ENCODE measurements around the gene TLE1. TPM values are rescaled to one million over a fixed set of nuclear protein-coding genes. Genes with fewer than 3 reads are reported as not detected.

TLE1 gene
- total and polyA plus RNA-seq, 2 experiments from 2014 or later, result 100 to 117 TPM

DNA sequence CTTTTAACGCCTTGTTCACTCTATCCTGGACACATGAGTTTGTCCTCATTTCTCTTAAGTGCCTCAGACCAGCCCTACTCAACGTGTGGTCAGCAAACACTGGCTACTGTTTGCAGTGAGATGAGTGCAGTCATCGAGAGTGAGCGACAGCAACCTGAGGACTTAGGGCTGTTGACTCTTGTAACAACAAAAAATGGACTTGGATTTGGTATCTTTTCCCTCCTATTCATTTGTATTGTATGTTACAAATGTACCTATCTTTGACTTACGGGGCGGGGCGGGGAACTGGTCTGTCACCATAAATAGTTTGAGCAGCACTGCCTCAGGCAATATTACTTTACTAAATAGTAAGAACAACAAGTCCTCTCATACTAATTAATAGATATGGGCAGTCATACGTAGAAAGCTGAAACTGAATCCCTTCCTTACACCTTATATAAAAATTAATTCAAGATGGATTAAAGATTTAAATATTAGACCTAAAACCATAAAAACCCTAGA is 84.1 kb downstream of the TLE1 start:
- 74% methylated on average over 8 of the region's 8 CpGs for WGBS (ENCODE audit: low lambda C conversion rate, missing lambda C conversion rate)
- no peak overlapping the region for H2AFZ ChIP-seq
- peaks cover 46% of the 10 kb centered on the region for H3K79me2 ChIP-seq
- H3K4me3 ChIP-seq, result no peak overlapping the region
- no peak for DNase-seq (ENCODE audit: low spot score)
- no peaks in the 10 kb centered on the region for H3K9me2 ChIP-seq (replicated peaks; ENCODE audit: insufficient read depth)
- TF ChIP-seq EZH2phosphoT487 (IDR thresholded peaks at IDR 0.05; ENCODE audit: low read depth, severe bottlenecking, unreplicated experiment), result no peak
- TF ChIP-seq, protein P1, sequence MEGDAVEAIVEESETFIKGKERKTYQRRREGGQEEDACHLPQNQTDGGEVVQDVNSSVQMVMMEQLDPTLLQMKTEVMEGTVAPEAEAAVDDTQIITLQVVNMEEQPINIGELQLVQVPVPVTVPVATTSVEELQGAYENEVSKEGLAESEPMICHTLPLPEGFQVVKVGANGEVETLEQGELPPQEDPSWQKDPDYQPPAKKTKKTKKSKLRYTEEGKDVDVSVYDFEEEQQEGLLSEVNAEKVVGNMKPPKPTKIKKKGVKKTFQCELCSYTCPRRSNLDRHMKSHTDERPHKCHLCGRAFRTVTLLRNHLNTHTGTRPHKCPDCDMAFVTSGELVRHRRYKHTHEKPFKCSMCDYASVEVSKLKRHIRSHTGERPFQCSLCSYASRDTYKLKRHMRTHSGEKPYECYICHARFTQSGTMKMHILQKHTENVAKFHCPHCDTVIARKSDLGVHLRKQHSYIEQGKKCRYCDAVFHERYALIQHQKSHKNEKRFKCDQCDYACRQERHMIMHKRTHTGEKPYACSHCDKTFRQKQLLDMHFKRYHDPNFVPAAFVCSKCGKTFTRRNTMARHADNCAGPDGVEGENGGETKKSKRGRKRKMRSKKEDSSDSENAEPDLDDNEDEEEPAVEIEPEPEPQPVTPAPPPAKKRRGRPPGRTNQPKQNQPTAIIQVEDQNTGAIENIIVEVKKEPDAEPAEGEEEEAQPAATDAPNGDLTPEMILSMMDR (IDR thresholded peaks at IDR 0.05; ENCODE audit: poor library complexity), result no peak
- TF ChIP-seq EZH2 (IDR thresholded peaks at IDR 0.05; ENCODE audit: borderline replicate concordance), result no peak
- no peaks in the 10 kb centered on the region for H4K20me1 ChIP-seq (ENCODE audit: insufficient read depth, poor library complexity, severe bottlenecking)
- peaks cover 5% of the 10 kb centered on the region for H3K36me3 ChIP-seq (replicated peaks; ENCODE audit: insufficient read depth, low read depth)
- H3K4me1 ChIP-seq (ENCODE audit: insufficient read depth), result peaks cover 12% of the 10 kb centered on the region
- H3K9me3 ChIP-seq (ENCODE audit: low read depth), result no peaks in the 10 kb centered on the region
- peak overlapping the region; percentile 19 for H3K27ac ChIP-seq
- no peak overlapping the region for H3K4me2 ChIP-seq
- H3K27me3 ChIP-seq, result no peaks in the 10 kb centered on the region

DNA sequence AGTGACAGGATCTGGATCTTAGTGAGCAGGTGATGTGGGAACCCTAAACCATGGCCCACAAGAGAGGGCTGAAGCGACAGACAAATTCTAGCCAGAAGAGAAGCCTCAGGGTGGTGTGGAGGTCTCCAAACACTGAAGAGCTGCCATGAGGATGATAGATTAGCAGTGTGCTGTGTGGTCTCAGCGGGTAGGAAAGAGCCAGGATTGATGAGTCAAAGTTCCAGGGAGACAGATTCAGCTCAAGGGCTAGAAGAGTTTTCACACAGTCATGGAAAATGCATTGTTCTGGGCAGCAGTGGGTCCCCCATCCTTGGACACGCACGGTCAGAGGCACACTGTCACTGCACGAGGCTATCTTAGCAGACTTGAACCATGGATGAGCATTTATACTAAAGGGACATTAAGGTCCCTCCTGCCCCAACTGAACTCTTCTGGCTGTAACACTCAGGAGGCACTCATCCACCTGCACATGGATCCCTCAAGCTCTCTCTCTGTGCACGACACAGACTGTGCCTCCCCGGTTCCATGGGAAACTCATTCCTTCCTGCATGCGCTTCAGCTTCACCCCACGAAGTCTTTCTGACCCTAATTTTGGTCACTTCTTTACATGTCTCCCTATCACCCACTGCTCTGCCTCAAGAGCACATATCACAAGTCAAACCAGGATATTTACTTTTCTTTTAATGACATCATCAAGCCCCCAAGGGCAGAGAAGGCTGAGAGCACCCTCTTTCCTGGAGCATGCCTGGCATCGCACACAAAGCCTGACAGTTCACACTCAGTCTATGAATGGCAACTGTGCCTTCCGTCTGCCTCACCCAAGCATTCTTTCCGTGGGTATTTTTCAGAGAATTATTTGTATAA is 84.8 kb downstream of the TLE1 start:
- Histone ChIP-seq H3K36me3 (replicated peaks; ENCODE audit: insufficient read depth, low read depth) (peaks cover 5% of the 10 kb centered on the region), H3K79me2 (peaks cover 43% of the 10 kb centered on the region)

GRCh38 chr9:81602887-81603680 is 86.3 kb downstream of the TLE1 start:
- 86% methylated on average over 6 of the region's 6 CpGs for WGBS (ENCODE audit: low lambda C conversion rate, missing lambda C conversion rate)

More for the DNA sequence above, 84.8 kb downstream of the TLE1 start:
- no peak for TF ChIP-seq EZH2 (IDR thresholded peaks at IDR 0.05; ENCODE audit: borderline replicate concordance)
- DNase-seq (ENCODE audit: low spot score), result no peak
- H3K4me3 ChIP-seq, result no peak overlapping the region
- H3K4me2 ChIP-seq, result no peak overlapping the region
- peak overlapping the region; percentile 19 for H3K27ac ChIP-seq
- H3K4me1 ChIP-seq (ENCODE audit: insufficient read depth), result peaks cover 14% of the 10 kb centered on the region
- no peaks in the 10 kb centered on the region for H3K27me3 ChIP-seq
- no peaks in the 10 kb centered on the region for H3K9me2 ChIP-seq (replicated peaks; ENCODE audit: insufficient read depth)
- no peaks in the 10 kb centered on the region for H4K20me1 ChIP-seq (ENCODE audit: insufficient read depth, poor library complexity, severe bottlenecking)
- no peaks in the 10 kb centered on the region for H3K9me3 ChIP-seq (ENCODE audit: low read depth)
- no peak overlapping the region for H2AFZ ChIP-seq
- WGBS (ENCODE audit: low lambda C conversion rate, missing lambda C conversion rate), result 80% methylated on average over 12 of the region's 12 CpGs

More at GRCh38 chr9:81602887-81603680, 86.3 kb downstream of the TLE1 start:
- H4K20me1 ChIP-seq (ENCODE audit: insufficient read depth, poor library complexity, severe bottlenecking), result no peaks in the 10 kb centered on the region
- H3K4me1 ChIP-seq (ENCODE audit: insufficient read depth), result peaks cover 15% of the 10 kb centered on the region
- no peak overlapping the region for H2AFZ ChIP-seq
- H3K27me3 ChIP-seq, result no peaks in the 10 kb centered on the region
- no peak overlapping the region for H3K27ac ChIP-seq
- no peak overlapping the region for H3K4me2 ChIP-seq
- TF ChIP-seq, protein P1 (IDR thresholded peaks at IDR 0.05; ENCODE audit: poor library complexity), result no peak
- TF ChIP-seq EZH2phosphoT487 (IDR thresholded peaks at IDR 0.05; ENCODE audit: low read depth, severe bottlenecking, unreplicated experiment) (no peak), EZH2 (IDR thresholded peaks at IDR 0.05; ENCODE audit: borderline replicate concordance) (no peak)
- H3K4me3 ChIP-seq, result no peak overlapping the region
- H3K9me3 ChIP-seq (ENCODE audit: low read depth), result no peaks in the 10 kb centered on the region
- peaks cover 47% of the 10 kb centered on the region for H3K79me2 ChIP-seq
- H3K36me3 ChIP-seq (replicated peaks; ENCODE audit: insufficient read depth, low read depth), result peaks cover 5% of the 10 kb centered on the region
- H3K9me2 ChIP-seq (replicated peaks; ENCODE audit: insufficient read depth), result no peaks in the 10 kb centered on the region
- DNase-seq (ENCODE audit: low spot score), result no peak

All from hepatocyte (in vitro differentiated cells).